Measurements from ENCODE around the gene MAPK6. TPM values are rescaled to one million over a fixed set of nuclear protein-coding genes. Genes with fewer than 3 reads are reported as not detected.

The MAPK6 gene
- total and polyA plus RNA-seq, 9 of the 15 experiments (the other 6 are each of a cell fraction or from before 2014, with no cell fraction given), result 28.5 to 97.1 (median 74.0) TPM

DNA sequence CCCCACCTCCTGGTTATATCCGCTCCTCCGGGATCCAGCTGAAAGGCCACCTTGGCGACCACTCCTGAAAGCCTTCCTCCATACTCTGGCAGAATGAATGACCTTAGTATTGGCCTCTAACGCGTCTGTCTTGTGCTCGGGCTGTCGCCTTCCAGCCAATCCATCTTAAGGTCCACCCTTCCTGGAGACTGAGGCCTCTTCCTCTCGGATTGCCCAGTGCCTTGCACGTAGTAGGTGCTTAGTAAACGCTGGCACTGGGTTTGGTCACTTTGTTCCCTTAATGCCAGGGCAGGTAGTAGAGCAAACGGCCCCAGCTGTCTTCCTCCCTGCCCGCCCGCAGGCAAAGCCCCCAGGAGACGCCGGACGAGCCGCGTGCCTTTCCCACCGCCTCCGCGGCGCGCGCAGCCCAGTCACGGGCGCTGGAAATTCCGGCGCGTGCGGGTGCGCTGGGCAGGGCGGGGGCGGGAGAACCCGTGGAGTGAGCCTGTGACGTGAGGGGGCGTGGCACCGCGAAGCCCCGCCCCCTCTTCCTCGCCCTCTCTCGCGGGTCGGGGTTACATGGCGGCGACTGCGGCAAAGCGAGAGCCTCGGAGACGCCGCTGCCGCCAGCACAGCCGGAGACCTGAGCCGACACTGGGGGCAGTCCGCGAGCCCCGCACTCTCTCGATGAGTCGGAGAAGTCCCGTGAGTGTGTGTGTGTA is at the start of gene MAPK6 (continued):
- TF ChIP-seq, protein P1, sequence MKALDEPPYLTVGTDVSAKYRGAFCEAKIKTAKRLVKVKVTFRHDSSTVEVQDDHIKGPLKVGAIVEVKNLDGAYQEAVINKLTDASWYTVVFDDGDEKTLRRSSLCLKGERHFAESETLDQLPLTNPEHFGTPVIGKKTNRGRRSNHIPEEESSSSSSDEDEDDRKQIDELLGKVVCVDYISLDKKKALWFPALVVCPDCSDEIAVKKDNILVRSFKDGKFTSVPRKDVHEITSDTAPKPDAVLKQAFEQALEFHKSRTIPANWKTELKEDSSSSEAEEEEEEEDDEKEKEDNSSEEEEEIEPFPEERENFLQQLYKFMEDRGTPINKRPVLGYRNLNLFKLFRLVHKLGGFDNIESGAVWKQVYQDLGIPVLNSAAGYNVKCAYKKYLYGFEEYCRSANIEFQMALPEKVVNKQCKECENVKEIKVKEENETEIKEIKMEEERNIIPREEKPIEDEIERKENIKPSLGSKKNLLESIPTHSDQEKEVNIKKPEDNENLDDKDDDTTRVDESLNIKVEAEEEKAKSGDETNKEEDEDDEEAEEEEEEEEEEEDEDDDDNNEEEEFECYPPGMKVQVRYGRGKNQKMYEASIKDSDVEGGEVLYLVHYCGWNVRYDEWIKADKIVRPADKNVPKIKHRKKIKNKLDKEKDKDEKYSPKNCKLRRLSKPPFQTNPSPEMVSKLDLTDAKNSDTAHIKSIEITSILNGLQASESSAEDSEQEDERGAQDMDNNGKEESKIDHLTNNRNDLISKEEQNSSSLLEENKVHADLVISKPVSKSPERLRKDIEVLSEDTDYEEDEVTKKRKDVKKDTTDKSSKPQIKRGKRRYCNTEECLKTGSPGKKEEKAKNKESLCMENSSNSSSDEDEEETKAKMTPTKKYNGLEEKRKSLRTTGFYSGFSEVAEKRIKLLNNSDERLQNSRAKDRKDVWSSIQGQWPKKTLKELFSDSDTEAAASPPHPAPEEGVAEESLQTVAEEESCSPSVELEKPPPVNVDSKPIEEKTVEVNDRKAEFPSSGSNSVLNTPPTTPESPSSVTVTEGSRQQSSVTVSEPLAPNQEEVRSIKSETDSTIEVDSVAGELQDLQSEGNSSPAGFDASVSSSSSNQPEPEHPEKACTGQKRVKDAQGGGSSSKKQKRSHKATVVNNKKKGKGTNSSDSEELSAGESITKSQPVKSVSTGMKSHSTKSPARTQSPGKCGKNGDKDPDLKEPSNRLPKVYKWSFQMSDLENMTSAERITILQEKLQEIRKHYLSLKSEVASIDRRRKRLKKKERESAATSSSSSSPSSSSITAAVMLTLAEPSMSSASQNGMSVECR (CRISPR knock-in tag; IDR thresholded peaks at IDR 0.05), result peak; percentile 66
- TF ChIP-seq SRSF3 (IDR thresholded peaks at IDR 0.05; ENCODE audit: insufficient read depth, low read length), result no peak
- TF ChIP-seq RNF2 (IDR thresholded peaks at IDR 0.05), result no peak
- TF ChIP-seq MCM3 (IDR thresholded peaks at IDR 0.05), result no peak
- peak; percentile 94 for TF ChIP-seq RBFOX2 (IDR thresholded peaks at IDR 0.05; ENCODE audit: low read depth, low read length)
- TF ChIP-seq HDGF (IDR thresholded peaks at IDR 0.05), result 0 out of 2 replicates have a peak, but pooled peaks have one; percentile 54
- no peak for TF ChIP-seq KHSRP (IDR thresholded peaks at IDR 0.05)
- TF ChIP-seq HNRNPLL (IDR thresholded peaks at IDR 0.05; ENCODE audit: low read depth, low read length, poor library complexity, severe bottlenecking), result peak; percentile 57
- TF ChIP-seq PHB (CRISPR knock-in tag; IDR thresholded peaks at IDR 0.05), result no peak
- TF ChIP-seq, protein P2, sequence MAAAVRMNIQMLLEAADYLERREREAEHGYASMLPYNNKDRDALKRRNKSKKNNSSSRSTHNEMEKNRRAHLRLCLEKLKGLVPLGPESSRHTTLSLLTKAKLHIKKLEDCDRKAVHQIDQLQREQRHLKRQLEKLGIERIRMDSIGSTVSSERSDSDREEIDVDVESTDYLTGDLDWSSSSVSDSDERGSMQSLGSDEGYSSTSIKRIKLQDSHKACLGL (CRISPR knock-in tag; IDR thresholded peaks at IDR 0.05; ENCODE audit: borderline replicate concordance, poor library complexity, severe bottlenecking), result no peak
- TF ChIP-seq ZNF384 (IDR thresholded peaks at IDR 0.05; ENCODE audit: low read depth, low read length), result no peak
- TF ChIP-seq, protein P3, sequence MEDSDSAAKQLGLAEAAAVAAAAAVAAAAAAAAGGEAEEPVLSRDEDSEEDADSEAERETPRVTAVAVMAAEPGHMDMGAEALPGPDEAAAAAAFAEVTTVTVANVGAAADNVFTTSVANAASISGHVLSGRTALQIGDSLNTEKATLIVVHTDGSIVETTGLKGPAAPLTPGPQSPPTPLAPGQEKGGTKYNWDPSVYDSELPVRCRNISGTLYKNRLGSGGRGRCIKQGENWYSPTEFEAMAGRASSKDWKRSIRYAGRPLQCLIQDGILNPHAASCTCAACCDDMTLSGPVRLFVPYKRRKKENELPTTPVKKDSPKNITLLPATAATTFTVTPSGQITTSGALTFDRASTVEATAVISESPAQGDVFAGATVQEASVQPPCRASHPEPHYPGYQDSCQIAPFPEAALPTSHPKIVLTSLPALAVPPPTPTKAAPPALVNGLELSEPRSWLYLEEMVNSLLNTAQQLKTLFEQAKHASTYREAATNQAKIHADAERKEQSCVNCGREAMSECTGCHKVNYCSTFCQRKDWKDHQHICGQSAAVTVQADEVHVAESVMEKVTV (CRISPR knock-in tag; IDR thresholded peaks at IDR 0.05), result no peak
- no peak for TF ChIP-seq NELFE (IDR thresholded peaks at IDR 0.05; ENCODE audit: insufficient read depth, insufficient read length)
- TF ChIP-seq NR2C1 (IDR thresholded peaks at IDR 0.05), result no peak
- TF ChIP-seq NR2C1 (tag; IDR thresholded peaks at IDR 0.05), result no peak
- peak; percentile 48; the same call in 1 of the 2 replicates for TF ChIP-seq STAG1 (CRISPR knock-in tag; IDR thresholded peaks at IDR 0.05; ENCODE audit: borderline replicate concordance)
- no peak for TF ChIP-seq MEF2A (IDR thresholded peaks at IDR 0.05; ENCODE audit: control insufficient read depth, low read depth, low read length)
- TF ChIP-seq, protein P4, sequence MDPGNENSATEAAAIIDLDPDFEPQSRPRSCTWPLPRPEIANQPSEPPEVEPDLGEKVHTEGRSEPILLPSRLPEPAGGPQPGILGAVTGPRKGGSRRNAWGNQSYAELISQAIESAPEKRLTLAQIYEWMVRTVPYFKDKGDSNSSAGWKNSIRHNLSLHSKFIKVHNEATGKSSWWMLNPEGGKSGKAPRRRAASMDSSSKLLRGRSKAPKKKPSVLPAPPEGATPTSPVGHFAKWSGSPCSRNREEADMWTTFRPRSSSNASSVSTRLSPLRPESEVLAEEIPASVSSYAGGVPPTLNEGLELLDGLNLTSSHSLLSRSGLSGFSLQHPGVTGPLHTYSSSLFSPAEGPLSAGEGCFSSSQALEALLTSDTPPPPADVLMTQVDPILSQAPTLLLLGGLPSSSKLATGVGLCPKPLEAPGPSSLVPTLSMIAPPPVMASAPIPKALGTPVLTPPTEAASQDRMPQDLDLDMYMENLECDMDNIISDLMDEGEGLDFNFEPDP (CRISPR knock-in tag; IDR thresholded peaks at IDR 0.05), result no peak
- TF ChIP-seq, protein P5, sequence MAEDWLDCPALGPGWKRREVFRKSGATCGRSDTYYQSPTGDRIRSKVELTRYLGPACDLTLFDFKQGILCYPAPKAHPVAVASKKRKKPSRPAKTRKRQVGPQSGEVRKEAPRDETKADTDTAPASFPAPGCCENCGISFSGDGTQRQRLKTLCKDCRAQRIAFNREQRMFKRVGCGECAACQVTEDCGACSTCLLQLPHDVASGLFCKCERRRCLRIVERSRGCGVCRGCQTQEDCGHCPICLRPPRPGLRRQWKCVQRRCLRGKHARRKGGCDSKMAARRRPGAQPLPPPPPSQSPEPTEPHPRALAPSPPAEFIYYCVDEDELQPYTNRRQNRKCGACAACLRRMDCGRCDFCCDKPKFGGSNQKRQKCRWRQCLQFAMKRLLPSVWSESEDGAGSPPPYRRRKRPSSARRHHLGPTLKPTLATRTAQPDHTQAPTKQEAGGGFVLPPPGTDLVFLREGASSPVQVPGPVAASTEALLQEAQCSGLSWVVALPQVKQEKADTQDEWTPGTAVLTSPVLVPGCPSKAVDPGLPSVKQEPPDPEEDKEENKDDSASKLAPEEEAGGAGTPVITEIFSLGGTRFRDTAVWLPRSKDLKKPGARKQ (CRISPR knock-in tag; IDR thresholded peaks at IDR 0.05), result no peak
- TF ChIP-seq POLR2B (IDR thresholded peaks at IDR 0.05; ENCODE audit: low read depth, partially characterized antibody), result peak; percentile 70

Data from K562 (cell line).